ENCODE measurements around the gene KYNU.

DNA sequence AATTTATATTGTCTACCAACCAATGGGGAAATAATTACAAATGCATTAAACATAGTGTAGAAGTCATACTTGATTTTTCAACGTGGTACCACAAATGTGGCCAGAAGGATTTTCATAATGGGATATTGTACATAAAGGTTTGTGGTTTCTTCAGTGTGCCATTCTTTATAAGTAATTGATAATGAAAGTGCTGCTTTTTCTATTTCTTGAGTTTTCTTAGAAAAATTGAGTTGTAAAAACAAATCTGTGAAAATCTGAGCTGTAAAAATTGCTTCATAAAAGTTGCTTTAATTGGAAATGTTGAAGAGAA lies 103.6 kb downstream of the KYNU start:
- TF ChIP-seq, protein P1, sequence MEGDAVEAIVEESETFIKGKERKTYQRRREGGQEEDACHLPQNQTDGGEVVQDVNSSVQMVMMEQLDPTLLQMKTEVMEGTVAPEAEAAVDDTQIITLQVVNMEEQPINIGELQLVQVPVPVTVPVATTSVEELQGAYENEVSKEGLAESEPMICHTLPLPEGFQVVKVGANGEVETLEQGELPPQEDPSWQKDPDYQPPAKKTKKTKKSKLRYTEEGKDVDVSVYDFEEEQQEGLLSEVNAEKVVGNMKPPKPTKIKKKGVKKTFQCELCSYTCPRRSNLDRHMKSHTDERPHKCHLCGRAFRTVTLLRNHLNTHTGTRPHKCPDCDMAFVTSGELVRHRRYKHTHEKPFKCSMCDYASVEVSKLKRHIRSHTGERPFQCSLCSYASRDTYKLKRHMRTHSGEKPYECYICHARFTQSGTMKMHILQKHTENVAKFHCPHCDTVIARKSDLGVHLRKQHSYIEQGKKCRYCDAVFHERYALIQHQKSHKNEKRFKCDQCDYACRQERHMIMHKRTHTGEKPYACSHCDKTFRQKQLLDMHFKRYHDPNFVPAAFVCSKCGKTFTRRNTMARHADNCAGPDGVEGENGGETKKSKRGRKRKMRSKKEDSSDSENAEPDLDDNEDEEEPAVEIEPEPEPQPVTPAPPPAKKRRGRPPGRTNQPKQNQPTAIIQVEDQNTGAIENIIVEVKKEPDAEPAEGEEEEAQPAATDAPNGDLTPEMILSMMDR (IDR thresholded peaks at IDR 0.05) = no peak
- TF ChIP-seq POLR2A (IDR thresholded peaks at IDR 0.05) (no peak), EP300 (IDR thresholded peaks at IDR 0.05) (no peak)
